HCT116 (cell line): ENCODE measurements around the gene PSMB5. TPM values are rescaled to one million over a fixed set of nuclear protein-coding genes. Genes with fewer than 3 reads are reported as not detected.
A peak's percentile ranks its signal among the peaks of the same experiment; 100 is the strongest.

Experiments
- ATAC-seq: fragments of 200-7000 bp; cut with Tn5 transposase; 2 replicates; pipeline ENCODE4 v1.9.1; 2020; ENCODE audit warnings: mild to moderate bottlenecking, moderate library complexity
- BruUV-seq: library from RNA; stranded (reverse); fragments of 400-500 nt; replicated peaks from 2 replicates; lab custom pipeline; 2021; lab: Mats Ljungman, UMichigan
- CTCF ChIA-PET: fragments of 300-600 bp; sonication (Branson Sonifier 250); formaldehyde crosslinking; loops from one replicate; lab custom pipeline; 2021; ENCODE audit warnings: antibody characterized with exemption; lab: Charles Lee
- POLR2A ChIA-PET: fragments of 300-600, 350-600 bp; sonication (Branson Sonifier 250); formaldehyde crosslinking; loops from one replicate; lab custom pipeline; 2021; ENCODE audit warnings: antibody characterized with exemption; lab: Charles Lee
- RAD21 ChIA-PET, 2 experiments: fragments of 300-600 bp; sonication (Branson Sonifier 250); formaldehyde crosslinking; loops; one replicate each; lab custom pipeline; 2023; ENCODE audit warnings: low total read pairs in 2 of 2; ENCODE audit not compliant: uncharacterized antibody in 2 of 2, unreplicated experiment in 2 of 2, low non-redundant PET in 1 of 2; lab: Charles Lee
- DNase-seq: peaks from one replicate; pipeline ENCODE4 v3.0.0-alpha.2; 2010; ENCODE audit warnings: low read depth, low spot score
- H2AFZ ChIP-seq: fragments of 200-600 bp; shearing (Covaris generic), sonication (generic); 2 replicates; pipeline ENCODE4 v1.6.1; 2017; ENCODE audit warnings: low read depth, mixed run types, mixed read lengths, antibody characterized with exemption, low read length; ENCODE audit not compliant: poor library complexity, severe bottlenecking
- H3K27ac ChIP-seq: 2 replicates; pipeline ENCODE4 v1.5.1; 2012; ENCODE audit warnings: low read depth, low read length
- H3K27me3 ChIP-seq: fragments of 200-600 bp; sonication (generic); 2 replicates; pipeline ENCODE4 v1.6.1; 2016; ENCODE audit warnings: mixed run types, low read length, mixed read lengths; ENCODE audit not compliant: insufficient read depth
- H3K36me3 ChIP-seq, 2 experiments: fragments of 200-500 bp in 1 of 2; fragments of 200-600 bp in 1 of 2; sonication (Bioruptor generic) in 1 of 2; sonication (generic) in 1 of 2; 2 replicates each; pipeline versions ENCODE4 v1.5.1 to v1.6.1; 2014 to 2016; ENCODE audit warnings: low read length in 2 of 2, inconsistent platforms in 1 of 2, mixed read lengths in 1 of 2, mixed run types in 1 of 2; ENCODE audit not compliant: insufficient read depth in 2 of 2, control insufficient read depth in 1 of 2
- H3K4me1 ChIP-seq, 2 experiments: fragments of 200-600 bp in 1 of 2; sonication (generic) in 1 of 2; 2 replicates each; pipeline versions ENCODE4 v1.5.1 to v1.6.1; 2012 to 2017; ENCODE audit warnings: low read length in 2 of 2, inconsistent platforms in 1 of 2, mild to moderate bottlenecking in 1 of 2, mixed read lengths in 1 of 2, mixed run types in 1 of 2, moderate library complexity in 1 of 2; ENCODE audit not compliant: insufficient read depth in 2 of 2, control insufficient read depth in 1 of 2
- H3K4me2 ChIP-seq: fragments of 200-600 bp; sonication (generic); 2 replicates; pipeline ENCODE4 v1.6.1; 2017; ENCODE audit warnings: mixed run types, low read length, mixed read lengths
- H3K4me3 ChIP-seq, 2 experiments: fragments of 200-600 bp in 1 of 2; sonication (generic) in 1 of 2; replicated peaks in 1 of 2; 2 replicates each; pipeline ENCODE4 v1.5.1; 2011 to 2016; ENCODE audit warnings: low read length in 2 of 2, control low read depth in 1 of 2, low read depth in 1 of 2, mild to moderate bottlenecking in 1 of 2, mixed read lengths in 1 of 2, mixed run types in 1 of 2
- H3K79me2 ChIP-seq: fragments of 200-600 bp; sonication (generic); 2 replicates; pipeline ENCODE4 v1.6.1; 2017; ENCODE audit warnings: mild to moderate bottlenecking, mixed run types, low read length, moderate library complexity, mixed read lengths; ENCODE audit not compliant: insufficient read depth
- H3K9ac ChIP-seq: fragments of 200-600 bp; sonication (generic); 2 replicates; pipeline ENCODE4 v1.6.1; 2016; ENCODE audit warnings: low read length, mixed read lengths
- H3K9me2 ChIP-seq: fragments of 200-600 bp; sonication (generic), shearing (Covaris generic); 2 replicates; pipeline ENCODE4 v1.6.1; 2017; ENCODE audit warnings: mixed run types, mild to moderate bottlenecking, moderate library complexity; ENCODE audit not compliant: insufficient read depth
- H3K9me3 ChIP-seq, 2 experiments: fragments of 200-500 bp in 1 of 2; fragments of 200-600 bp in 1 of 2; sonication (Bioruptor generic) in 1 of 2; sonication (generic) in 1 of 2; 2 replicates each; pipeline ENCODE4 v1.6.1; 2014 to 2017; ENCODE audit warnings: low read length in 2 of 2, mixed read lengths in 2 of 2, inconsistent platforms in 1 of 2, low read depth in 1 of 2, mild to moderate bottlenecking in 1 of 2, mixed run types in 1 of 2, moderate library complexity in 1 of 2; ENCODE audit not compliant: control insufficient read depth in 1 of 2, insufficient read depth in 1 of 2
- H4K20me1 ChIP-seq: fragments of 200-600 bp; sonication (generic), shearing (Covaris generic); 2 replicates; pipeline ENCODE4 v1.6.1; 2017; ENCODE audit warnings: mixed run types, mild to moderate bottlenecking, moderate library complexity; ENCODE audit not compliant: insufficient read depth
- CBX3 ChIP-seq: IDR thresholded peaks from 2 replicates; pipeline ENCODE4 v1.6.1; 2012; ENCODE audit warnings: low read depth
- CEBPB ChIP-seq: IDR thresholded peaks from 2 replicates; pipeline ENCODE4 v1.6.1; 2012; ENCODE audit warnings: low read depth
- EGR1 ChIP-seq: IDR thresholded peaks from 2 replicates; pipeline ENCODE4 v1.6.1; 2012; ENCODE audit warnings: low read depth
- ELF1 ChIP-seq: IDR thresholded peaks from 2 replicates; pipeline ENCODE4 v1.6.1; 2012; ENCODE audit warnings: low read depth, borderline replicate concordance
- EZH2phosphoT487 ChIP-seq: fragments of 200-600 bp; IDR thresholded peaks from 2 replicates; pipeline ENCODE4 v1.6.1; 2018; ENCODE audit warnings: antibody characterized with exemption, borderline replicate concordance
- FOSL1 ChIP-seq: IDR thresholded peaks from 2 replicates; pipeline ENCODE4 v1.6.1; 2012; ENCODE audit warnings: low read depth
- MAX ChIP-seq: IDR thresholded peaks from 2 replicates; pipeline ENCODE4 v1.6.1; 2012
- POLR2A ChIP-seq: IDR thresholded peaks from 2 replicates; pipeline ENCODE4 v1.7.0; 2011; ENCODE audit warnings: borderline replicate concordance; ENCODE audit not compliant: insufficient read depth, insufficient read length; ENCODE audit errors: extremely low read depth
- POLR2AphosphoS5 ChIP-seq: IDR thresholded peaks from 2 replicates; pipeline ENCODE4 v1.6.1; 2011; ENCODE audit warnings: mild to moderate bottlenecking, low read depth, low read length, moderate library complexity
- RAD21 ChIP-seq: IDR thresholded peaks from 2 replicates; pipeline ENCODE4 v1.6.1; 2012; ENCODE audit warnings: low read depth, mild to moderate bottlenecking
- SIN3A ChIP-seq: IDR thresholded peaks from 2 replicates; pipeline ENCODE4 v1.6.1; 2012; ENCODE audit warnings: low read depth
- SP1 ChIP-seq: IDR thresholded peaks from 2 replicates; pipeline ENCODE4 v1.6.1; 2012; ENCODE audit warnings: low read depth
- SRF ChIP-seq: IDR thresholded peaks from 2 replicates; pipeline ENCODE4 v1.6.1; 2012; ENCODE audit warnings: low read depth
- TCF7L2 ChIP-seq: IDR thresholded peaks from 2 replicates; pipeline ENCODE4 v1.7.0; 2011; ENCODE audit warnings: borderline replicate concordance, inconsistent platforms; ENCODE audit not compliant: insufficient read depth, insufficient read length; ENCODE audit errors: extremely low read depth
- YY1 ChIP-seq: IDR thresholded peaks from 2 replicates; pipeline ENCODE4 v1.6.1; 2011; ENCODE audit warnings: low read length, low read depth, moderate library complexity, mild to moderate bottlenecking; ENCODE audit not compliant: insufficient replicate concordance; ENCODE audit errors: extremely low read depth
- ZFX ChIP-seq: fragments of 450-650 bp; IDR thresholded peaks from 2 replicates; pipeline ENCODE4 v1.6.1; 2017
- ZNF274 ChIP-seq: fragments of 200-500 bp; sonication (Bioruptor generic); IDR thresholded peaks from 2 replicates; pipeline ENCODE4 v1.6.1; 2014; ENCODE audit warnings: mild to moderate bottlenecking, low read depth, low read length, inconsistent platforms
- intact Hi-C: fragments of 100-400 bp; cut with micrococcal nuclease; formaldehyde crosslinking; loops from 2 replicates; pipeline ENCODE4 v1.10.0; 2022
- total RNA-seq: library from RNA; stranded (reverse); gene quantifications from one replicate; pipeline ENCODE4 v1.2.1, GENCODE V29; 2021; ENCODE audit not compliant: unreplicated experiment
- TF ChIP-seq, protein P1 (sequence below): IDR thresholded peaks from 2 replicates; pipeline ENCODE4 v1.6.1; 2012; ENCODE audit warnings: low read depth
- TF ChIP-seq, protein P2 (sequence below): IDR thresholded peaks from 2 replicates; pipeline ENCODE4 v1.6.1; 2012
- TF ChIP-seq, protein P3 (sequence below): IDR thresholded peaks from 2 replicates; pipeline ENCODE4 v1.6.1; 2011; ENCODE audit warnings: mild to moderate bottlenecking, low read length, moderate library complexity; ENCODE audit not compliant: insufficient replicate concordance; ENCODE audit errors: extremely low read depth

Gene PSMB5
- total RNA-seq, 1 experiment from 2014 or later = 212 TPM

- no TSS peak for BruUV-seq
- H4K20me1 ChIP-seq = no peaks in the 10 kb centered on the region
- no peak overlapping the region for H2AFZ ChIP-seq
- TF ChIP-seq EZH2phosphoT487 (no peak), TCF7L2 (no peak), SIN3A (no peak), ELF1 (no peak), FOSL1 (no peak), CEBPB (no peak), SRF (no peak), RAD21 (no peak), ZFX (no peak), MAX (no peak), POLR2A (no peak), CBX3 (no peak), YY1 (no peak), EGR1 (no peak), SP1 (no peak), POLR2AphosphoS5 (no peak), ZNF274 (no peak)
- TF ChIP-seq, protein P1, sequence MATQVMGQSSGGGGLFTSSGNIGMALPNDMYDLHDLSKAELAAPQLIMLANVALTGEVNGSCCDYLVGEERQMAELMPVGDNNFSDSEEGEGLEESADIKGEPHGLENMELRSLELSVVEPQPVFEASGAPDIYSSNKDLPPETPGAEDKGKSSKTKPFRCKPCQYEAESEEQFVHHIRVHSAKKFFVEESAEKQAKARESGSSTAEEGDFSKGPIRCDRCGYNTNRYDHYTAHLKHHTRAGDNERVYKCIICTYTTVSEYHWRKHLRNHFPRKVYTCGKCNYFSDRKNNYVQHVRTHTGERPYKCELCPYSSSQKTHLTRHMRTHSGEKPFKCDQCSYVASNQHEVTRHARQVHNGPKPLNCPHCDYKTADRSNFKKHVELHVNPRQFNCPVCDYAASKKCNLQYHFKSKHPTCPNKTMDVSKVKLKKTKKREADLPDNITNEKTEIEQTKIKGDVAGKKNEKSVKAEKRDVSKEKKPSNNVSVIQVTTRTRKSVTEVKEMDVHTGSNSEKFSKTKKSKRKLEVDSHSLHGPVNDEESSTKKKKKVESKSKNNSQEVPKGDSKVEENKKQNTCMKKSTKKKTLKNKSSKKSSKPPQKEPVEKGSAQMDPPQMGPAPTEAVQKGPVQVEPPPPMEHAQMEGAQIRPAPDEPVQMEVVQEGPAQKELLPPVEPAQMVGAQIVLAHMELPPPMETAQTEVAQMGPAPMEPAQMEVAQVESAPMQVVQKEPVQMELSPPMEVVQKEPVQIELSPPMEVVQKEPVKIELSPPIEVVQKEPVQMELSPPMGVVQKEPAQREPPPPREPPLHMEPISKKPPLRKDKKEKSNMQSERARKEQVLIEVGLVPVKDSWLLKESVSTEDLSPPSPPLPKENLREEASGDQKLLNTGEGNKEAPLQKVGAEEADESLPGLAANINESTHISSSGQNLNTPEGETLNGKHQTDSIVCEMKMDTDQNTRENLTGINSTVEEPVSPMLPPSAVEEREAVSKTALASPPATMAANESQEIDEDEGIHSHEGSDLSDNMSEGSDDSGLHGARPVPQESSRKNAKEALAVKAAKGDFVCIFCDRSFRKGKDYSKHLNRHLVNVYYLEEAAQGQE = no peak
- TF ChIP-seq, protein P2, sequence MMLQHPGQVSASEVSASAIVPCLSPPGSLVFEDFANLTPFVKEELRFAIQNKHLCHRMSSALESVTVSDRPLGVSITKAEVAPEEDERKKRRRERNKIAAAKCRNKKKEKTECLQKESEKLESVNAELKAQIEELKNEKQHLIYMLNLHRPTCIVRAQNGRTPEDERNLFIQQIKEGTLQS = no peak
- TF ChIP-seq, protein P3, sequence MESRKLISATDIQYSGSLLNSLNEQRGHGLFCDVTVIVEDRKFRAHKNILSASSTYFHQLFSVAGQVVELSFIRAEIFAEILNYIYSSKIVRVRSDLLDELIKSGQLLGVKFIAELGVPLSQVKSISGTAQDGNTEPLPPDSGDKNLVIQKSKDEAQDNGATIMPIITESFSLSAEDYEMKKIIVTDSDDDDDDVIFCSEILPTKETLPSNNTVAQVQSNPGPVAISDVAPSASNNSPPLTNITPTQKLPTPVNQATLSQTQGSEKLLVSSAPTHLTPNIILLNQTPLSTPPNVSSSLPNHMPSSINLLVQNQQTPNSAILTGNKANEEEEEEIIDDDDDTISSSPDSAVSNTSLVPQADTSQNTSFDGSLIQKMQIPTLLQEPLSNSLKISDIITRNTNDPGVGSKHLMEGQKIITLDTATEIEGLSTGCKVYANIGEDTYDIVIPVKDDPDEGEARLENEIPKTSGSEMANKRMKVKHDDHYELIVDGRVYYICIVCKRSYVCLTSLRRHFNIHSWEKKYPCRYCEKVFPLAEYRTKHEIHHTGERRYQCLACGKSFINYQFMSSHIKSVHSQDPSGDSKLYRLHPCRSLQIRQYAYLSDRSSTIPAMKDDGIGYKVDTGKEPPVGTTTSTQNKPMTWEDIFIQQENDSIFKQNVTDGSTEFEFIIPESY = no peak
- no peaks in the 10 kb centered on the region for H3K27me3 ChIP-seq
- CTCF ChIA-PET = interaction anchor here (1.5 to 9.9 kb wide), 5 partner anchors 13 to 82 kb away, joined by 6 to 175 read pairs (median 13); partner anchors contain the start of gene AJUBA
- H3K9me2 ChIP-seq = no peaks in the 10 kb centered on the region
- H3K9me3 ChIP-seq = no peaks in the 10 kb centered on the region
- peaks cover 1% of the 10 kb centered on the region; the same call in 1 of the 2 replicates for H3K79me2 ChIP-seq
- peaks cover 12 to 28% of the 10 kb centered on the region in 2 experiments for H3K4me1 ChIP-seq
- H3K36me3 ChIP-seq = peaks cover 10 to 12% of the 10 kb centered on the region in 2 experiments; a peak in 3 of 4 replicates
- no peak overlapping the region for H3K9ac ChIP-seq
- ATAC-seq (no peak), DNase-seq (no peak)
- RAD21 ChIA-PET = interaction anchor here (1.0 to 2.2 kb wide), 3 partner anchors 13 to 61 kb away, joined by 3 to 10 read pairs (median 3); no protein-coding TSS in a partner anchor
- H3K27ac ChIP-seq = peak overlapping the region; percentile 84; the same call in 1 of the 2 replicates
- H3K4me3 ChIP-seq = peak overlapping the region in 1 of 2 experiments; percentile 59; a peak in 1 of 4 replicates
- intact Hi-C loops = loop anchor here (5.0 kb wide), 2 partner anchors 48 to 498 kb away; no protein-coding TSS in a partner anchor
- POLR2A ChIA-PET = interaction anchor here (1.1 to 1.3 kb wide), 2 partner anchors 16 to 39 kb away, joined by 3 read pairs; partner anchors contain the start of genes ACIN1 and C14orf119
- H3K4me2 ChIP-seq = peak overlapping the region; percentile 95
Observed at GRCh38 chr14:23055621-23056144, 21.0 kb upstream of the PSMB5 start.
